NCI-H146 treated with DMSO at 0.1 percent for 48 hours (cell line): ENCODE data around the gene IL12RB2.
"Not testable (repeated sequence)": the region's sequence is repeated elsewhere in the genome, so short reads cannot be mapped to it uniquely, and the experiment has no call there.

Experiments
- DNase-seq: peaks from one replicate; lab custom pipeline; 2025; ENCODE audit not compliant: unreplicated experiment; lab: John Stamatoyannopoulos, UW

The IL12RB2 gene

DNA sequence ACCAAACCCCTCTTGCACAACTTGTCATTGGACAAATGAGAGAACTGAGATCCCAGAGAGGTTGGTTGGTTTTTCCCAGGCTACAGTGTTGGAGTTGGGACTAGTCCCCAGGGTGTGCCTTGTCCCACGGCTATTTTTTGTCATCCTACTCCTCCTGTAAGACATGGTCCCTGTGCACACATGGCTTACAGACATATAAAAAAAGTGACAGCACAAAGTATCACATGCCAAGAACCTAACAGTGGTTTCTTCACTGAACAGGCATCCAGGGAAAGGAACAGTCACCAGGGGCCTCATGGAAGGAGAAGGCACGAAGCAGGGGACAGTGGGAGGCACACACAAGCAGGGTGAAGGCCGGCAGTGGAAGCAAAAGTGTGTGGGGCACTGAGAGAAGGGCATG, 86.1 kb downstream of the IL12RB2 start:
- no peak for DNase-seq

DNA sequence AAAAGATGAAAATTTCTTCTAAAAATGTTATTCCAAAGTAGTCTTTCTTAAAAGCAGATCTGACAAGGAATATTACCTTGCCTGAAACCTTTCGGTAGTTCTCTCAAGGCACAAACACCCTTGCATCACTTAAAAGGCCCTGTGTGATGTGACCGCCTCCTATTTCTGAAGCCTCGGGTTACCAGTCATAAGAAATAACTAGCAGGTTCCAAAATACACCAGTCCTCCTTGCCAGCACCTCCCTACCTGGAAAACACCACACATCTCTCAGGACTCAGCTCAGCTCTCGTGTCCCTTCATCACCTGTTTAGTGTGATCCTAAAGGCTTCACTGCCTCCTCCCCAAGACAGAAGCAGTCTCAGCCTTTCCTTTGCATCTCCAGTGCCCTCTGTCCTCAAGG, 86.9 kb downstream of the IL12RB2 start:
- no peak for DNase-seq

DNA sequence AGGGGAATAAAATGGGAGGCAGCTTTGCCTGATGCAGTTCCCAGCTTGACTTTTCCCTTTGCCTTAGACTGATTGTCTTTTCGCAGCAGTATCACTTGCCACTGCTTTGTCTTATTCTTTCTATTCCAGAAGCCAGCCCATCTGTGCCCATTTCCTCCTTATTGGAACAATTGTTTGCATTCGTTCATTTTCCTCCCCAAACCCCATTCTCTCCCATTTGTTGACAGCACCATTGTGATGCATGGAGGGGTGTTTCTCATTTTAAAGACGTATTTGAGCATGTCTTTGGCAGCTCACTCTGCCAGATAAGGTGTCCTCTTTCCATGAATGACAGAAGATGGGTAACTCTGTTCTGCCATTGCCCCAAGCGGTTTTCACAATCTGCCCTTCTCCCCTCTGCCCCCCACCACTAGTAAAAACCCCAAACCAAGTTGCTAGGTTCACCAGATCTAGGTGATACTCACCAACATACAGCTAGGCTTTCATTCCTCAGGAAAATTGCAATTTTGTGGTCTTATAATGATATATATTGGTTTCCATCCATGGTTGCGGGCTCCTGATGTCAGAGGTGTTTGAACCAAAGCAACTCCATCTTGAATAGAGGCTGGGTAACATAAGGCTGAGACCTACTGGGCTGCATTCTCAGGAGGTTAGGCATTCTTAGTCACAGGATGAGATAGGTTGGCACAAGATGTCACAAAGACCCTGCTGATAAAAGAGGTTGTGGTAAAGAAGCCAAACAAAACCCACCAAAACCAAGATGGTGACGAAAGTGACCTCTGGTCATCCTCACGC, 91.7 kb downstream of the IL12RB2 start:
- DNase-seq = no peak

DNA sequence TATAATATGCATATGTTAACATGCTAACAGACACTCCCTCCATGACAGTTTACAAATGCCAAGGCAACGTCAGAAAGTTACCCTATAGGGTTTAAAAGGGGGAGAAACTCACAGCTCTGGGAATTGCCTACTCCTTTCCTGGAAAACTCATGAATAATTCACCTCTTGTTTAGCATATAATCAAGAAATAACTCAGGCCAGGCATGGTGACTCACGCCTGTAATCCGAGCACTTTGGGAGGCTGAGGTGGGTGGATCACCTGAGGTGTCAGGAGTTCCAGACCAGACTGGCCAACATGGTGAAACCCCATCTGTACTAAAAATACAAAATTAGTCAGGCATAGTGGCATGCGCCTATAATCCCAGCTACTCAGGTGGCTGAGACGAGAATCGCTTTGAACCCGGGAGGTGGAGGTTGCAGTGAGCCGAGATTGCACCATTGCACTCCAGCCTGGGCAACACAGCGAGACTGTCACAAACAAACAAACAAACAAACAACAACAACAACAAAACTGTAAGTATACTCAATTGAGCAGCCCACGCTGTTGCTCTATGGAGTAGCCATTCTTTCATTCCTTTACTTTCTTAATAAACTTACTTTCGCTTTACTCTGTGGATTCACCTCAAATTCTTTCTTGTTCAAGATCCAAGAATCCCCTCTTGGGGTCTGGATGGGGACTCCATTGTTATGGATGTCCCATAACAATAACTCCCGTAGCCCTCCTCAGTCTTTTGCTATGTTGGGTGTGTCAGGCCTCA, 92.5 kb downstream of the IL12RB2 start:
- DNase-seq = not testable (repeated sequence)

DNA sequence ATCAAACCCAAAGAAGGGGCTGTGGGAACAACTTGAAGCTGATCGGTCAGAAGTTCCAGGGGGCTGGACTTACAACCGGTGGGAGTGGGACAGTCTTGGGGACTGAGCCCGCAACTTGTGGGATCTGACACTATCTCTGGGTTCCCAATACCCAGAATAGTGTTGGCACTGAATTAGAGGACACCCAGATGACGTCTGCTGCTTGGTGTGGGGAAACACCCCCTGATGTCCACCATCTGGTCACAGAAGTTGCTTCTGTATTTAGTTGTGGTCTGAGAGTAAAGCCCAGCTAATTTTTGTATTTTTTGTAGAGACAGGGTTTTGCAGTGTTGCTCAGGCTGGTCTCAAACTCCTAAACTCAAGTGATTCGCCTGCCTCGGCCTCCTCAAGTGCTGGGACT, 93.8 kb downstream of the IL12RB2 start:
- DNase-seq = no peak

DNA sequence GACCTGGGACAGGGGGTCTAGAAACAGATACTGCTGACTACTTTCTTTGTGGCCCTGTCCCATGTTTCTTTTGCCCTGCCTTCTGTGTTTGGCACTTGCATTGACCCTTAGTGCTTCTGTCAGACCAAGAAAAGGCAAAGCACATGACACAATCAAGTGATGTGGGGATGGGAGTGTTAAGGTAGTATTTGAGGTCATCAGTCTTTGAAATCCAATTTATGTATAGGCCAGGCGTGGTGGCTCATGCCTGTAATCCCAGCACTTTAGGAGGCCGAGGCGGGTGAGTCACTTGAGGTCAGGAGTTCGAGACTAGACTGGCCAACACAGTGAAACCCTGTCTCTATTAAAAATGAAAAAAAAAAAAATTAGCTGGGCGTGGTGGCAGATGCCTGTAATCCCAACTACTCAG, 96.5 kb downstream of the IL12RB2 start:
- DNase-seq = no peak

DNA sequence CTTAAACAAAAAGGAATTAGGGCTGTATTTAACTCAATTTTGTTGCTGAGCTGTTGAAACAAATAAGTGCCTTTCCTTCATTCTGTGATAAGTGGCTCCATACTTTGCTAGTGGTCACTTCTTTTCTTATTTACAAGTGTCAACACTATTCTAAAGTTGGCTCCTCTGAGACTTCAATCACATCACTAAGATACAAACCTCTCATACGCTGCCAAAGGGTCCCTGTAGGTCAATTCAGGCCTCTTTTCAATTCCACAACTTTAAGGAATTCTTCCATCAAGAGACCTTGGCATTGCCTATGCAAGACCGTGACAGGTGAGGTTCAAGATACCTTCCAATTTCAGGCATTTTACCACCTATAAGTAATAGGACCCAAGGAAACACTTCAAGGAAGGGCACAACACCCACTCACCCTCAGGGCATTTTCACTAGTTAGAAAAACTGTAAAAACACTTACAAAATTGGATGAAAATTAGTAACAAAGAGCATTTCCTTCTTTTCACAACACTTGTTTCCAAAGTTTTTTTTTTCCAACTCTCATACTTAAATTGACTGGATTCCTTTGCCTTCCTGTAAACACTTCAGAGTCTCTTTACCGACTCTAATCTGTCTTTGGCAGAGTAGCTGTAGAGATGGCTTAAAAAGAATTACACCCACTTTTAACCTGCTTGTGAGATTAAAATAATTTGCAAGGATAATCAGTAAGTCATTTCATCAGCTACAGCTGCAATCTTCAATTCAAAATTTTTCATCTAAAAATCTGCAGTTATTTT, 98.0 kb downstream of the IL12RB2 start:
- DNase-seq = no peak

DNA sequence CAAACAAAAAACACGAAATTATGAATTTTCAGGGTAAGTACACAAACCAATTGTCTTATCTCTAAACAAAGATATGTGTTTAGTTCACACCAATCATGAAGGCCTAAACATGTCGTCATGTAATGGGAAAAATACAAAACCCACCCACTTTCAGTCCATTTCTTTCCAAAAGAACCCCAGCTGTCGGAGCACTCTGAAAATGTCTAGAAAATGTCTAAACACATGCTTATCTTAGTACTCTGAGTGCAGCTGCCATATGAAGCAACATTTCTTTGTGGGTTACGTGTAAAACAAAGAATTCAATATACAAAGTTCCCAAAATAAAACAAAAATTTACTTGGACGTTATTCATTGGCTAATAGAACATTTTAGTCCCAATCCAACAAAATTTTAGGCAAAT, 99.8 kb downstream of the IL12RB2 start:
- no peak for DNase-seq

DNA sequence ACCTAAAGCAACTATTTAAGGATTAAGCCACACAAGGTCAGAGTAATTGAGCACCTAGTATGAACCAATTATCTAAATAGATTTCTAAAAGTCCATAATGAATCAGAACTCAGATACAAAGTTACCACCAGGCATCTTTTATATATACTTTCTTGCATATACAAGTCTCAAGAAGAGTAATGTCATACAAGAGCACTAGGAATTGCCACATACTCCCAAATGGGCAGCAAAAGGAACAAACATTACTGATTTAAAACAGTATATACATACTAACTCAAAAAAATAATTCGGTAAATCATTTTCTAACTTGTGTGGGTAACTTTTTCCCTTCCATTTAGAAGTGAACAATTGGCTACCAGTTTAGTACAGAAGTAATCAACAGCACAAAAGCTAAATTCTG, 100.5 kb downstream of the IL12RB2 start:
- no peak for DNase-seq

DNA sequence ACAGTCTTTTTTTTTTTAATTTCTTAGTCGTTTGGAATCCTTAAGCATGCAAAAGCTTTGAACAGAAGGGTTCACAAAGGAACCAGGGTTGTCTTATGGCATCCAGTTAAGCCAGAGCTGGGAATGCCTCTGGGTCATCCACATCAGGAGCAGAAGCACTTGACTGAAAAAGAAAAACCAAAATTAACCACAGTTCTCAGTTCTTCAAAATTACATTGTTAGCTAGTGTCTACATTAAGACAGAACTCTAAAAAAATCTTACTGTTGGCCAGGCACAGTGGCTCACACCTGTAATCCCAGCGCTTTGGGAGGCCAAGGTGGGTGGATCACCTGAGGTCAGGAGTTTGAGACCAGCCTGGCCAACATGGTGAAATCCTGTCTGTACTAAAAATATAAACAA, 105.4 kb downstream of the IL12RB2 start:
- not testable (repeated sequence) for DNase-seq

DNA sequence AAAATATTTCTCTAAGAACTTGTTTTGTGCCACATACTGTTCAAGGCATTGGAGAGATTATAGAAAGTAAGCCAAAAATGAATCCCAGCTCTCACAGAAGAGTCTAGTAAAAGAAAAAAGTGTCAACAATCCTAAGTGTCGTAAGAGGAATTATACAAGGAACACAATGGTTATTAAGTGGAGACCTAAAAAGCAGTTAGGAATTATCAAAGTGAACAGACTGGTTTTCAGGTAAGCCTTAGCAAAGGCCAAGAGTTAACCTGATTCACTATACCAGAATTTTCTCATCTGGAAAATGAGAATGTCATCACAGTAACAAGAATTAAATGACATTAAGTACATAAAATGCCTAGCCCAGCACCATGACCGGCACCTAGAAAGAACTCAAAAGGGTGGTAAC, 106.9 kb downstream of the IL12RB2 start:
- no peak for DNase-seq

DNA sequence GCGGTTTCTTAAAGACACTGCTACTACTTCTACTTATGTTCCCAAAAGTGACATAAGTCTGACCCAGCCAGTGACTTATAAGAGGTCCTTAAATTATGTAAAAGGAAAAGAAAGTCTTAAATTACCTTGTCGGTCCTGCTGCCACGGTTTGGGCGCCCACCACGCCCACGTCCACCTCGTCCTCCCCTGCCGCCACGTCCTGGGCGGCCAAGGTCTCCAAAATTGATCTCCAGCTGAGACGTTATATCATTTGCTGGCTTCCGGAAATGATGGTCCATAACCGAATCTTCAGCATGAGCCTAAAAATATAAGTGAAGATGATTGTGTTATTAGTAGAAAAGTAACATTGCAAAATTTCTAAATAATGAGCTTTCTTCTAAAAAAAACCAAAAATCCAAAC, 107.4 kb downstream of the IL12RB2 start:
- no peak for DNase-seq

DNA sequence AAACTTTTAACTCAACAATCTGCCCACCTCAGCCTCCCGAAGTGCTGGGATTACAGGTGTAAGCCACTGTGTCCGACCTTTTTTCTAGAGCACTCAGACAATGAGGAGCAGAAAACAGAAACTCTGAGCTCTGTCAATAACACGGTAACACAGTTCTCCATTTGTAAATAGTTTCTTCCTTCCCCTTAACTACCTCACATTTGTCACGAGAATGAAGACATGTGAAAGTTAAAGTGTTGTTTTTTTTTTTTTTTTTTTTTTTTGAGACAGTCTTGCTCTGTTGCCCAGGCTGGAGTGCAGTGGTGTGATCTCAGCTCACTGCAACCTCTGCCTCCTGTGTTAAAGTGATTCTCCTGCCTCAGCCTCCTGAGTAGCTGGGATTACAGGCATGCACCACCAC, 110.1 kb downstream of the IL12RB2 start:
- not testable (repeated sequence) for DNase-seq

DNA sequence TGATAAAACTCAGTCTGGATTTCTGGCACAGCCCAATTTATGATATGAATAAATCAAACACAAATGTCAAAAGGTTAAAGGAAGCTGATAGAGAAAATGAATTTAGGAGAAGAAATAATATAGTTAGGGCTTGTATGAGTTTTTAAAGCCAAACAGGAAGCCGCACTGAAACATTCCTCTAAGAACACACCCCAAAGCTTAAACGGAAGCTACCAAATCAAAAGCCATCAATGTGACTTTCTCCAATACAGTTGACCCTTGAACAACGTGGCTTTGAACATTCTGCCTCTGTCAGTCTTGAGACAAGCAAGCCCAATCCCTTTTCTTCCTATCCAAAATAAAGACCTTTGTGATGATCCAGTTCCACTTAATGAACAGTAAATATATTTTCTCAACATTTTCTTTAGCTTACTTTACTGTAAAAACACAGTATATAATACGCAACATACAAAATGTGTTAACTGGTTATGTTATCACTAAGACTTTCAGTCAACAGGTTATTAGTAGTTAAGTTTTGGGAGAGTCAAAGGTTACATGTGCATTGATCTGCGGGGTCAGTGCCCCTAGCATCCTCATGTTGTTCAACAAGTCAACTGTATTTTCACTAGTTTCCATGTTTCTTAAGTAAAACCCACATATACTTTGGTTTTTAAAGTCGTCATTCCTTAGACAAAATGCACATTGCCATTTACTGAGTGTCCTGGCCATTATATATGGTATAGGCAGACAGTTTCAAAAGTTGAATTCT, 111.3 kb downstream of the IL12RB2 start:
- no peak for DNase-seq

DNA sequence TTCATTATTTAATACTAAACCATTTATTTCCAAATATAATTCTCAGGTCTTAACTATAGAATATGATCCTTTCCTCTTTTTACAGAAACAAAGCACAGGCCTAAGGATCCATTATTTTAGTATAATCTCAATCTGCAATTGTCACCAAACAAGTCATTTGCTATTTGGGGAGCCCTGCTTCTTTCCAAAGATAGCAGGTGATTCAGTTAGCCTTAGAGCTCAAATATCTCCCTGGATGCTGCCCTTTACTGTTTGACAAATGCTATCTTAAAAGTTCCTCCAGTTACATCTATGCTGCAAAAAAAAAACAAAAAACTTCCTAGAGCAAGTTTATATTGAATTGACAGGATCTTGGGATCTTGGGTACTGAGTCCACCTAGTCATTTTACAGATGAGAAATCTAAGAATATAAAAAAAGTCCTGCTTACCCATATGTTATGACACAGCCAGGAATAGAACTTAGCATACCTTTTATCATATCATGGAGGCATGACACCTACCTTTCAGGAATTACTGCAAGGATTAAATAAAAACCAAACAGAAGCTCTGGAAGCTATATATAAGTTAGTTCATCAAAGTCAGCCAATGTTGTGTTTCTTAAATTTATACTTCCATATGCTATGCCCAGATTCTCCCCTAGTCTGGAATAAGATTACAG, 113.3 kb downstream of the IL12RB2 start:
- no peak for DNase-seq

DNA sequence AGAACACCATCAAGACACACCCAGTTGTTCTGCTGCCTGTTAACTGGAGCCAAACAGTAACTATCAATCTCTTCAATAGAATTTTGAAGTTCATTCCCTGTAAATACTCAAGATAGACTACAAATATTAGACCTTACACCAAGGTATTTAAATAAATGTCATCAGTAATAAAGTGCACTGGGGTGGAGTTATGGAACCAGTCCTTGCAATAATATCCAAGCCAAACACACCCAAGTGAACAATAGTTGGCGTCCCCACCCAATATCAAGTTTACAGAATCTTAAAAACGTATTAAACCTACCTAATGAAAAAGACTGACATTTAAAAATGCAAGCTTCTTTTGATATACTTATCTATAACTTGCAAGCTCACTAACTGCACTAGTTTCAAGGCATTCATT, 119.8 kb downstream of the IL12RB2 start:
- no peak for DNase-seq

DNA sequence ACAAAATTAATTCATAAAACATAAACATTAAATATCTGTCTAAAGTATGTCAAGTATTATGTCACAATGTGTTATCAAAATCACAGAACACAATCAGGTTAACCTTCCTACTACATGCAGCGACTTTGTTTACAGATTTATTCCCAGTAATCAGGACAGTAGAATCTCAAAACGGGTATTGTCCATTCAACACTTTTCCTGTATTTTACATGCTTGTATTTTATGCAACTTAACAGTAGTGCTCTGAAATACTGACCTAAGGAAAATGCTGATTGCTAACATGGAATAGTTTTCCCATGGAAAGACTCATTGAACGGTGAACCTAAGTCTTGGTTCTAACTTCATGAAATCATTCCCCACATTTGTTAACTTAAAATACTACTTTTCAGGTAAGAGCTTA, 120.3 kb downstream of the IL12RB2 start:
- no peak for DNase-seq

DNA sequence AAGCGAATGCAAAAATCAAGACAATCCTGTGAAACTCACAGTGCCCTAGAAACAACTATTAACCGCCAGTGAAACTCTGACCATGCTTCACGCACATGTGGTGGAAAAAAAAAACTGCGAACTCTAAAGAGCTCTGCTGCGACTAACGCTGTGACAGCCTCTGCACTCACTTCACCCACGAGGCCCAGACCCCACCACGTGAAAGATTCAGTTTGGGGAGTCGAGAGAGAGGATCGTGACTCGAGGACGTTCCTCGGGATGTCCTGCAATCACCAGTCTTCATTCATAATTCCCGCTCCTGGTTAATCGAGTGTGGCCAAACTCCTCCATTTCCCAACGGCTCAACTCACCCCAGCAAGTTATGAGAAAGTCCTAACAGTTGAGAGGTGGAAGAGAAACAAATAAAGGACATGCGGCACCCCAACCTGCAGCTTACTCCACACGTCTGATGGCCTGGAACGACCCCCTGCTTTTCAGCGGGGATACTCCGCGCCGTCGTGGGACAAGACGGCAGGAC, 121.4 kb downstream of the IL12RB2 start:
- DNase-seq = no peak

DNA sequence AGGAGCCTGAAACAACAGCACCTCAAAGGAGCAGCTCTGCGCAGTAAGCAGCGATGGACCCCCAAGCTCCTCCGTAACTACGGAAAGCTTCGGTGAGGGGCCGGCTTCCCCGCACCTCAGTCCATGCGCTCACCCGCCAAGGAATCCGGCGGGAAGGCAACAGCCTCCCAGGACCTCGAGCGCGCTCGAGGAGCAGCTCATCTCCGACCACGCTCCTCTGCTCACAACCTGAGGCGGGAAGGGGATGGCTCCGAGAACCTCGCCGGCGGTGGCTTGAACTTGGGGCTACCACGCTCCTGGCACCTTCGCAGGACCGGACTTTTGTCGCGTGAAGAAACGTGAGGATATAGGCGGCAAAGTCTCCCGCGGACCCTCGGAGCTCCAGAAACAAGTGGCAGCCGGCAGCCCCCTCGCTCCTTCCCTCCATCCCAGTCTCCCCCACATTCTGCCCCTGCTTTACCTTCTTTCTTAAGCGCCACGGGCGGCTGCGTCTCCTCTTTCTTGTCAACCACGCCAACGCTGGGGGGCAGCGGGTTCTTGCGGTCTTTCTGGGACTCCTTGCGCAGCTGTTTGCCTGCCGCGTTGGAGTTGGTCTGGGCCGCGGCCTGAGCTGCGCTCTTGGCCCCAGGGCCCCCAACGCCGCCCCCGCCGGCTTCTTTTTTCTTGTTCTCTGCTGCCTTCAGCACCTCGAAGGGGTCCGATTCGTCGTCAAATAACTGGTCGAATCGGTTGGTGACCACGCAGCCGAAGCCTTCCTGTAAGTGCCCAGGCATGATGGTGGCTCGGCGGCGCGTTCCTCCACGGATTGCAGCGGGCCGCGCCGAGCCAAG, 122.1 kb downstream of the IL12RB2 start:
- DNase-seq = no peak
